Neutrophil (primary cell): Measurements from ENCODE around the gene VWA5A.

Experiments used
- H3K27ac ChIP-seq: fragments of 200-600 bp; sonication (generic); 2 replicates; pipeline ENCODE4 v1.5.1; 2016; ENCODE audit warnings: mild to moderate bottlenecking, moderate library complexity
- H3K27me3 ChIP-seq: fragments of 200-600 bp; sonication (generic); 2 replicates; pipeline ENCODE4 v1.6.0; 2016; ENCODE audit warnings: mild to moderate bottlenecking
- H3K36me3 ChIP-seq: fragments of 200-600 bp; sonication (generic); 2 replicates; pipeline ENCODE4 v1.5.1; 2017
- H3K4me1 ChIP-seq, 2 experiments: fragments of 200-600 bp in 1 of 2; sonication (generic) in 1 of 2; 1 replicate in 1 of 2; 2 replicates in 1 of 2; pipeline versions ENCODE4 v1.5.1 to v1.6.1; 2013 to 2016; ENCODE audit warnings: low read depth in 1 of 2, low read length in 1 of 2, mild to moderate bottlenecking in 1 of 2, moderate library complexity in 1 of 2; ENCODE audit not compliant: control insufficient read depth in 1 of 2, insufficient read depth in 1 of 2
- H3K4me3 ChIP-seq, 2 experiments: fragments of 200-600 bp in 1 of 2; sonication (generic) in 1 of 2; 1 replicate in 1 of 2; 2 replicates in 1 of 2; pipeline ENCODE4 v1.5.1; 2013 to 2016; ENCODE audit warnings: low read depth in 1 of 2, low read length in 1 of 2, mild to moderate bottlenecking in 1 of 2, moderate library complexity in 1 of 2
- H3K9me3 ChIP-seq: fragments of 200-600 bp; sonication (generic); 2 replicates; pipeline ENCODE4 v1.5.1; 2016
- CTCF ChIP-seq: fragments of 200-600 bp; sonication (generic); IDR thresholded peaks from 2 replicates; pipeline ENCODE4 v1.5.1; 2016; ENCODE audit warnings: antibody characterized with exemption

Gene VWA5A

GRCh38 chr11:124110201-124110600 lies 5.0 kb upstream of the VWA5A start:
- TF ChIP-seq CTCF, result no peak
- no peaks in the 10 kb centered on the region for H3K9me3 ChIP-seq
- peaks cover 0 to 5% of the 10 kb centered on the region in 2 experiments for H3K4me1 ChIP-seq
- H3K27me3 ChIP-seq, result no peaks in the 10 kb centered on the region
- no peak overlapping the region for H3K4me3 ChIP-seq
- H3K27ac ChIP-seq, result no peak overlapping the region
- H3K36me3 ChIP-seq, result no peaks in the 10 kb centered on the region

GRCh38 chr11:124113890-124114289 lies 1.4 kb upstream of the VWA5A start:
- Histone ChIP-seq H3K9me3 (no peaks in the 10 kb centered on the region), H3K27me3 (no peaks in the 10 kb centered on the region), H3K4me3 (no peak overlapping the region), H3K27ac (no peak overlapping the region), H3K36me3 (no peaks in the 10 kb centered on the region), H3K4me1 (peaks cover 0 to 16% of the 10 kb centered on the region in 2 experiments)
- TF ChIP-seq CTCF, result no peak

- Histone ChIP-seq H3K9me3 (no peaks in the 10 kb centered on the region), H3K27ac (no peak overlapping the region), H3K4me1 (peaks cover 0 to 16% of the 10 kb centered on the region in 2 experiments), H3K4me3 (no peak overlapping the region), H3K36me3 (no peaks in the 10 kb centered on the region), H3K27me3 (no peaks in the 10 kb centered on the region)
- TF ChIP-seq CTCF, result no peak
Measured at GRCh38 chr11:124115782-124116616, 749 bp downstream of the VWA5A start.

- no peak for TF ChIP-seq CTCF
- H3K36me3 ChIP-seq, result no peaks in the 10 kb centered on the region
- no peaks in the 10 kb centered on the region for H3K9me3 ChIP-seq
- H3K27ac ChIP-seq, result no peak overlapping the region
- peaks cover 0 to 16% of the 10 kb centered on the region in 2 experiments for H3K4me1 ChIP-seq
- no peak overlapping the region for H3K4me3 ChIP-seq
- H3K27me3 ChIP-seq, result no peaks in the 10 kb centered on the region
Measured at GRCh38 chr11:124119103-124119502, 3.9 kb downstream of the VWA5A start.

GRCh38 chr11:124120891-124121290 lies 5.6 kb downstream of the VWA5A start:
- no peak for TF ChIP-seq CTCF
- no peak overlapping the region for H3K27ac ChIP-seq
- H3K4me1 ChIP-seq, result peaks cover 0 to 4% of the 10 kb centered on the region in 2 experiments
- no peaks in the 10 kb centered on the region for H3K36me3 ChIP-seq
- H3K4me3 ChIP-seq, result no peak overlapping the region
- no peaks in the 10 kb centered on the region for H3K9me3 ChIP-seq
- H3K27me3 ChIP-seq, result no peaks in the 10 kb centered on the region
